Stimulated activated CD4-positive, alpha-beta T cell treated with anti-CD3 and anti-CD28 coated beads, Interleukin-1b, Interleukin-23, amount 100 ng/mL, for 1 hour (primary cell): ENCODE results near the gene PLA2G4E.

Experiments used
- DNase-seq, 2 donors: peaks; one replicate each; pipeline ENCODE4 v3.0.0-alpha.2; 2020; ENCODE audit warnings: low read depth in 2 of 2

The PLA2G4E gene

DNA sequence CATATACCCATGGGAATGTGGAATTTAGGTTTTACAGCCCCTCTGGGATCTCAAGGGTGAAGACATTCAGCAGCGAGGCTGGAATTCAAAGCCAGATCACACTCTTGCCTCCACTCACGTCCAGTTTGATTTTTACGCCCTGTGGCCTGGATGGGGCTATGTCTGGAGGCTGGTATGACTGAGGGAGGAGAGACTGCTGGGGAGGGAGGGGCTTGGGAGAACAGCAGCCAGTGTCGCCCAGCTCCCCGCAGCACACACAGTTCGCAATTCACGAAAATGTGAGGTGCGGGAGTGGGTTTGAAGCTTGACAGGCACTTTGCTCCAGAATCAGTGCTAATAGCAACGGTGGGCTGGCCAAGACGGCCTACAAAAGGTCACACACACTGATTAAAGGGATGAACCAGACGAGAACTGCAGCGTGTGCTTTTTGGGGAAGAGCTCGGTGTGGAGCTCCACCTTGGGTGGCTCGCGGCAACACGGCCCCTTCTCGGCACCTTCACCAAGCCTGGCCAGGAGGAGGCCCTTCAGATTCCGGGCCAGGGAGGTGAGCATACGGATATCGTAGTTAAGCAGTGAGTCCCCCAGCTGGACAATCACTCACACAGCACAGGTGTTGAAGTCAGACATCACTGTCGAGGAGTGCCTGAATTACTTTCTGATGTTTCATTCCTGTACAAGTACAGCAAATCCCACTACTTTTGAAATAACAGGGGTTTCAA is 64.9 kb downstream of the PLA2G4E start:
- no peak for DNase-seq

DNA sequence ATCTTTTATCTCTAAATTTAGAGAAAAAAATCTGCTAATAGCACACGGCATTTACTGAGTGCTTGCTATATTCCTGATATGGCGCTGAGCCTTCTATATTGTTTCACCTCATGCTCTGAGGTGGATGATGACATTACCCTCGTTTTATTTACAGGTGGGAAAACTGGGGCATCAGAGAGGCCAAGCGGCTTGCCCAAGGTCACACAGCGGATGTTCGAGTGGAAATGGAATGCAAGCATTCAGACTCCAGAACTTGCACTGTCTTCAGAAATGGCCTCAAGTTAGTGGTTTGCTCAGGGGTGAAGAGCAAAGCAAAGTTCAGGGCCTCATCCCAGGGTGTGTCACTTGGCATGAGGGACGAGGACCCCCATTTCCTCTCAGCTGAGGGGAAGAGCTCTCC is 65.7 kb downstream of the PLA2G4E start:
- no peak for DNase-seq

DNA sequence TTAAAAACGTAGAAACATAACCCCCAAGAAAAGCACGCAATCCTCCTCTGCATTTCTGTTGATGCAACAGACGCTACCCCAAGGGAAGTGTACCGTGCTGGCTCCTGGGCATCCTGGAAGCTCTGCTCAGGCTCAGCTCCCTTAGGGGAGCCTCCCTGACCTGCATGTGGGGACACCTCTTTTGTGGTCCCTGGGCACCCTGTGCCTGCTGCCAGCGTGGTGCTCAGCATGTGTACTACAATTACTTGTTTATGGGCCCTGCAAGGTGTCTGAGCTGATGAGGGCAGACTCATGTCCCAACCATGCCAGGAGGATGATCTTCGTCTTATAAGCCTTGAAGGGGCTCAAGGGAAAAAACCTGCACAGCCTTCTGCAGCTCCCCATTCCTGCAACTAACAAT is 66.8 kb downstream of the PLA2G4E start:
- DNase-seq = no peak

DNA sequence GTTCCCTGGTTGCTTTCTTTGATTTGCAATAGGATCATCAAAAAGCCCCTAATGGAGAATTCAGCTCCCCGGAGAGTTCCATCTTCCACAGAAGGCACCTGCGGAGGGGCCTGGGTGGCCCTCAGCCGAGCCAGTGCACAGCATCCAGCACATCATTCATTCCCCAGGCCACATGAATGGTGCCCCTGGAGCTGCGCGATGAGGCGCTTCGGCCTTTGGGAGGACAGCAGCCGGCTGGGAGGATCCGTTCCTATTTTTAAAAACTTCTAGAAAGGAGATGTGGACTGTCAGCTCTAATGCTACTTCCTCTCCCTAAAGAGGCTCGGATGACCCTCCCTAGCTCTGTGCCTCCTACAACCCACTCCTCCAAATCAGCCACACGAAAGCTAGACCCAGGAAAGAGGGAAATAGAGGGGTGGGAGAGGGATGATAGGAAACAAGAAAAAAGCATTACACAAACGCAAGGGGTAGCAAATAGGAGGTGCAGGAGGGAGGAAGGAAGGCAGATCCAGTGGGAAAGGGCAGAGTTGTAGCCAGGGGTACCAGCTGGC is 68.8 kb downstream of the PLA2G4E start:
- no peak for DNase-seq

DNA sequence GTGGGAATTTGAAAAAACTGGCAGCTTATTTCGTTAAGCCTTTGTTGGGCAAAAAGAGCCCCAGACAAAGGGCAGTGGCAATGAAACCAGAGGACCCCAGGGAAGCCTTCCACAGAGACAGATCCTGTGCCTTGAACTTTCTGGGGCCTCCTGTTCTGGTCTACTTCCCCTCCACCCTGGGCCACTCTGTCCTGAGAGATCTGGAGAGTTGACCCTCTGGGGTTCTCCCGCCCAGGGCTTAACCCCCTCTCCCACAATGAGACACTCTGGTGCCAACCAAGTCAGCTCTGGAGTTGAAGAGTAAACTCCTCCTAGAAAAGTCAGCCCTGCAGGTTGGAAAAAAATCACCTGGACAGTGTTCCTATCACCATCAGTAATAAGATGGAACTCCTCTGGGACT is 69.3 kb downstream of the PLA2G4E start:
- no peak for DNase-seq

DNA sequence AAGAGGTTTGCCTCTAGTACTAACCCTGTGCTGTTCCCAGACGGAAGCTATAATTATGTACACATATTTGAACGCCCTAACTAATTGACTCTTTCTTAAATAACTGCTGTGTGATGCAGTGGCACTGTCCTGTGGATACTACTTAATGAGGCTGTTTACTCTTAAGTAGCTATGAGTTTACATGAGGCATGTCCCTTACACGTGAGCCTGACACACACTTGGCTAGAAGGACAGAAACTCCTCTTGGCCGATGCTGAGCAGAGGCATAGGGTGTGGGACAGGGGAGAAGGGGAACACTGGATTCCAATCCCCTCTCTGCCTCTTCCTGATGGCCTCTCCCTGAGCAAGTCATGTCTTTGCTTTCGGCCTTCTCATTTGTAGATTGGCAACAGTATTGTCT is 70.4 kb downstream of the PLA2G4E start:
- no peak for DNase-seq

DNA sequence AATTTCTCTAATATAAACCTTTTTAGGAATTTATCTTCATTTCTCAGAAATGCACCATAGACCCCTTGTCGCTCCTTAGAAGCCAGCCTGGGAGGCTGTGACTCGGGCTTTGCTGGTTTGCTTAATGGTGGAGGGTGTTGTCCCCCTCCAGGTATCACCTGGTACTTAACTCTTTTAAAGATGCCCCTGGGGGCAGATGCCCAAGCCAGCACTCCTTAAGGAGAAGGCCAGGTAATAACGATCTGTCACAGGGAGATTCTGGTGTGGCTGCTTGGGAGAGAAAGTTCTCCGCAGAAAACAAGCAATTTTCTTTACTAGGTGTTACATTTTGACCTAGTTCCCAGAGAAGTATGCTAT is 70.7 kb downstream of the PLA2G4E start:
- no peak for DNase-seq

DNA sequence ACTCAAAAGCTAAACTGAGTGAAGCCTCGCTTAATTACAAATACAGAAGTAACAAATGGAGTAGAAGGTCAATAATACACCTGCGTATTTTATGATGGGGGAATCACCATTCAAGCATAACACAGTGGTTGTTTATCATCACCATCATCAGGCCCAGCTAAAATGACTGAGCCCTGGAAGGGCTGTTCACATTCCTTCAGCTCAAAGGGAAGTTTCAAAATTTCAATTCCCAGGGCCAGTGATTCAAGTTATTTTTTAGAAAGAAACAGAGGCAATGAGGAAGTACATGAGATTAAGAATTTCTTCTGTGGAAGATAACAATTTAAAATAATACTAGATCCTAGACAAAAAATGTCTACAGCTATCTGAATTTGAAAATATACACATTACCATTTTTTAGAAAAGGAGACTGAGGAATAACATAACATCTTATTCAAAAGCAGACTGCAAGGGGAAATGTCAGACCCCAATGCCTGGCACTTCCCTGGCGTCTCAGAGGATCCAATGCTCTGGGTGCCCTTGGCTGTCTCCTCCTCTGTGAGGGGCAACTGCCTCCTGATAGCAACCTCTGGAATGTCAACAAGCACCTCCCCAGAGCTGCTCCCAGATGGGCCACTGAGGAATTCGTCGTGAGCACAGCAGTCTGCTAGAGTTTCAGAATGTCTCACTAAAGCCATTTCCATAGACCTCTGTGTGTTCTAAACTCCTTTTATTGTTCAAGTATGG is 71.3 kb downstream of the PLA2G4E start:
- no peak for DNase-seq

DNA sequence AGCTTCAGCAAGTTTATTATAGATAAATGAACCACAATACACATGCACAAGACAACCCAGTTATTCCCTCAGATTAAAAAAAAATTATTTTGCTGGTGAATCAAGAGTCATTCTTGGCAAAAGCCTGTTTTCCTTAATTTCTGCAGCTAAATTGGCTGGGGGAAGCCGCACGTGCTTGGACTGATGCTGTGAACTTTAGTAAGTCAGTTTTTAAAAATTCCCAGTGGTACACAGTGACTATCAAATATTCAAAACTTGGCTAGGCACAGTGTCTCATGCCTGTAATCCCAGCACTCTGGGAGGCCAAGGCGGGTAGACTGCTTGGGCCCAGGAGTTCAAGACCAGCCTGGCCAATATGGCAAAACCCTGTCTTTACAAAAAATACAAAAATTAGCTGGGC is 72.4 kb downstream of the PLA2G4E start:
- DNase-seq = no peak

DNA sequence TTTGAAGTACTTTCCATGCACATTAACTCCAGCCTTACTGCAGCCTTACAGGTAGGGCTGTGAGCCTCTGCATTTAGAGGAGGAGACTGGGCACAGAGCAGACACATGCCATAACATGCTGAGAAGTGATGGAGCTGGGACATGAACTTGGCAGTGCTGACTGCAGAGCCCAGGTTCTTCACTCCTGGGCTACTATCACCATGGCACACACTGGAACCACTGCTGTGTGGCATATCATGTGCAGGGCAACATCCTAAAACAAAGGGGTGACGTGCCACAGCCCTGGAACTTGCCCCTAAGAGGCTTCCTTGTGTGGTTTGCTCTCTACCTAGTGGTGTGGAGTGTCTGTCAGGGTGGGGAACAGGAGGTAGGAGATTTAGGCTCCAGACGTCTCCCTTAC is 73.9 kb downstream of the PLA2G4E start:
- DNase-seq = no peak

DNA sequence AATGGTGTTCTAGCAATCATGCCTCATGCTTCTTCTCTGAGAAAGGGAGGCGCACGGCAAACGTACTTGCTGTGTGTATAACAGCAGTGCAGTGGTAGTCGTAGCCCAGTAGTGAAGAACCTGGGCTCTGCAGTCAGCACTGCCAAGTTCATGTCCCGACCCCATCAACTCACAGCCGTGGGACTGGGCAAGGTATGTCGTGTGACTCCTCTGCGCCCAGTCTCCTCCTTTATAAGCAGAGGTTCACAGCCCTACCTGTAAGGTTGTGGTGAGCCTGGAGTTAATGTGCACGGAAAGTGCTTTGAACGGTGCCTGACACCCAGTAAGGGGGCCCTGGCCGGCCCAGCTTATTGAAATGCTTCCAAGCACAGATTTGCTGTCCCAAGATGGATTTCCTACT is 75.1 kb downstream of the PLA2G4E start:
- DNase-seq = no peak

DNA sequence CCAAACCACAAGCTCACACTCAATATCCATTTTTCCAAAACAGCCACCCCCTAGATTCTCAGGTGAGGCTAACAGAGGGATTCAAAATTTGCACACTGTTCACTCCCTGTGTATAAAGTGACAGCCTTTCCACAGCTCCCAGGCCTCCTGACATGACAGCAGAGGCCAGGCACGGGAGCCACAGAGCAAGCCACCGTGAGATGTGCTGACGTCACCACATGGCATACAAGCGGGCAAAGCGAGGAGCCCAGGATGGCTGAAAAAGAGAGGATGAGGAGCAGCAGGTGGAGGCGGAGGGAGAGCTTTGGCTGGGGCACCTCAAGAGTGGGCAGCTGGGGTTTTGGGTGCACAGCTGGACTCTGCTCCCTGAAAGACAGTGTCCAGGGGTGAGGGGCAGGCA is 75.6 kb downstream of the PLA2G4E start:
- DNase-seq = no peak

DNA sequence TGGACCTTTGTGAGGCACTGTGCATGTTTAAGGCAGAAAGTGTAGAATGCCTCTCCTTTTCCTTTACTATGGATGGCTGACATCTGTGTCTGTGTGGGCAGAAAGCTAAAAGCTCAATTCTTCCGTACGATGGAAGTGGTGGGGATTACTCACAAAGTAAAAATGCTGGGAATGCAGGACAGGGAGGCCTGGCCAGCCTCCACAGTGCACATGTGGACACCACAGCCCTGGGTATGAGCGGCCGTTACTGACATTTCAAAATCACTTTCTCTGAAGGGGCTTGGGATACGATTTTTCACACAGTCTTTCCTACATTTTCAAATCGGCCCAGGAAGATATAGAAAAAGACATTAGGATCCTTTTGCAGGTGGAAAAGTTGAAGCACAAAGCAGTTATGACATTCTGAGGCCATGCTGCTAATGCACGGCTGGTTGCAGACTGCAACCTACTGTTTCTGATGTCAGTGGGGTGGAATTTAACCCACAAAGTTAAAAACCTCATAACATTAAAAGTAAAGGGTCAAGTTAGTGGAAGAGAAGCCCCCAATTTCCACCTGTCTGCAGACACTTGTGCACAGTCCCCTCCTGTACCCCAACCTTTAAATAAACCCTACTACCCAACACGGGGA is 76.4 kb downstream of the PLA2G4E start:
- no peak for DNase-seq

DNA sequence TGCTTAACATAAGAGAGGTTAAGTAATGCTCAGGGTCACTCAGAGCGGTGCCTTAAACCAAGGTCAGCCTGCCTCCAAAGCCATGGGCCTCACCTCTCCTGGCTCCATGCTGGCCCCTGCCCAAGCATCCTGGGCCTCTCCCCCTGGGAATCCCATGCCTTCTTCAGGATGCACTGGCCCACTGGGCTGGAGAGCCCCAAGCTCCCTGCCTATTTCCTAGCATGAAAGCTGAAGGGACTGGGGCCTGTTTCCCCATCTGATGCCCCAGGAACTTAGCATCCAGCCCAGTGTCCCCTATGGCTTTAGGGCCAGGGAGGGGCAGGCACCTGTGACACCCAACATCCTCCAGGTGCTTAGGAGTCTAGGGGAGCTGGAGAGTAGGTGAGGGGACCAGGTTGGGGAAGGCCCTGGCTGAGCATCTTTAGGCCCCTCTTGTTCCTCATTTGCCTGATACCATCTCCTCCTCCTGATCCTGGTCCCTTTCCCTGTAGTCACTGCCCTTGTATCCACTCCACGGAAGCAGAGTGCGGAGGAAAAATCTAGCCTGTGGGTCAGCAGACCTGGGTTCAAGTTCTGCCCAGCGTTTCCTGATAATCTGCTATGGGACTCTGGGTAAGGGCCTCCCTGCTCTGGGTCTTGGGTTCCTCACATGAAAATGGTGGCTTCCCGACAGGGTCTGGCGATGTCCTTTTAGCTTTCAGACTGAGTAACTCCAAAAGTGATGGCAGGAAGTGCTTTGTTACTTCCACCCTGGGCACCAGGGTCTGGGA is 77.1 kb downstream of the PLA2G4E start:
- DNase-seq = no peak

DNA sequence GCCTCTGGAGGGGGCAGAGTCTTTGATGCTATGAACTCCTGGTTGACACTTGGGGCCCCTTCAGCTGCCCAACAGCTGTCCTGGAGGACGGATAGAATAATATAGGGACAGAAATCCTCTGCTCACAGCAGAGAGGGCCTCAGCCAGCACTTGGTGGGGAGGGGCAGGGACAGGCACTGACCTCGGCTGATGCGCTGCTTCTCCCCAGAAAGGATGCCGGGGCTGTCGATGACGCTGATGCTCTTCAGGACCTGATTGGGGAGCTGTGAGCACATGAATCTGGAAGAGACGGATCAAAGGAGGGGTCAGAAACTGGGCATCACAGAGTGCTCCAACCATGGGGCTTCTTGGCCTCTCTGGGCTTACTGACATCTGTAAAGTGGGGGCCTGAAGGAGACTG is 78.0 kb downstream of the PLA2G4E start:
- DNase-seq = no peak

DNA sequence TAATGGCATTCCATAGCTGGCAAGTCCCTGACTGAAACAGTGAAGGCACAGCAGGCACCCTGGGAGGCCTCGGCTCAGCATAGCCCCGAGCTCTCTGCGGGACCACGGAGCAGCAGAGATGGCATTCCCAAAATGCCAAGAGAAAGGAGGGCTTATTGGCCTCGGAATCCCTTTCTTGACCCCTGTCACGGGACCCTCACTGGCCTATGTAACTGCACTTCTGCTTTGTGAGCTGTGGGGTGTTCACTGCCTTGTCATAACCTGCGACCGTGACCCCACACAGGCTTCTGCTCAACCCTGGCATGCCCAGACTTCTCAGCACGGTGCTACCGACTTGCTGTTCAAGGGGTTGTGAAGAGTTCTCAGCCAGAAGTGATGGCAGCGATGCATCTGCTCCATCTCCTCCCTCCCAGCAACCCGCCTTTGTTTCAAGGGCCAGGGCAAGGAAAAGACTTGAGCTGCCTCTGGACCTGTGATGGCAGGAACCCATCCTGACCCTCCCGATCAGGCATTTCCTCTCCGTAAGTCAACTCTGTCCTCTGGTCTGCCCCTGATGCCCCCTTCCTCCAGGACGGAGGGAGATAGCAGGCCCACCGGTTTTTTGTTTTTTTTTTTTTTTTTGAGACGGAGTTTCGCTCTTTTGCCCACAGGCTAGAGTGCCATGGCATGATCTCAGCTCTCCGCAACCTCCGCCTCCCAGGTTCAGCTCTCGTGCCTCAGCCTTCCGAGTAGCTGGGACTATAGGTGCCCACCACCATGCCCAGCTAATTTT is 79.0 kb downstream of the PLA2G4E start:
- DNase-seq = no peak

DNA sequence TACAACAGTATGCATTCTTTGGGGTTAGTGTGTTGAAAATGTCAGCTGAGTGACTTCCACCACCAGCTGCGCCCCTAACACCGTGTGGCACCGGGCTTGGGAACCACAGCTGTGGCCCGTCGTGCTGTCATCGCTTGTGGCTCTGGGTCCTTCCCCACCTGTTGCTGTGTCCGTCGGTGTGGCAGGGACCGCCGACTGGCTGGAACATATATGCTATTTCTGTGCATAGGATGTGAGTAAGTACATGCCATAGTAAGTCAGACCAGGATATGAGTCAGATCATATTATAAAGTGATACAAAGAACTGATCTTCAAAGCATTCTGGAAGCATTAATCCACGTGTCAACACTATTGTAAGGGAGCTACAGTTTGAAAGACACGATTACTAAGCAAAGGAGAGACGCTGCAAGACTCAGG is 80.4 kb downstream of the PLA2G4E start:
- no peak for DNase-seq

DNA sequence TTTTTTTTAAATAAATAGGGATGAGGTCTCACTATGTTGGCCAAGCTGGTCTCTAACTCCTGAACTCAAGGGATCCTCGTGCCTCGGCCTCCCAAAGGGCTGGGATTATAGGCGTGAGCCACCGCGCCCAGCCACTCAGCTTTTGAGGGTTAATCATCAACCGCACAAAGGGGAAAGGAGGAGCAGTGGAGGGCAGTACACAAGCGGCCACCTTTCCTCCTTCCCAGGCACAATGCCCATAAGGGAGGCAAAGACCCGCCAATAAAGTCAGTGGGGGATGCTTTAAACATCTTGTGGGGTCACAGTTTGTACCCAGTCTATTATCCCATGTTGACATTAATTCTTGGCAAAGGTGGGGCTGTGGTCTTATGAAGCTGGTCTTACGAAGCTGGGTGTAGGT is 80.9 kb downstream of the PLA2G4E start:
- DNase-seq = no peak

DNA sequence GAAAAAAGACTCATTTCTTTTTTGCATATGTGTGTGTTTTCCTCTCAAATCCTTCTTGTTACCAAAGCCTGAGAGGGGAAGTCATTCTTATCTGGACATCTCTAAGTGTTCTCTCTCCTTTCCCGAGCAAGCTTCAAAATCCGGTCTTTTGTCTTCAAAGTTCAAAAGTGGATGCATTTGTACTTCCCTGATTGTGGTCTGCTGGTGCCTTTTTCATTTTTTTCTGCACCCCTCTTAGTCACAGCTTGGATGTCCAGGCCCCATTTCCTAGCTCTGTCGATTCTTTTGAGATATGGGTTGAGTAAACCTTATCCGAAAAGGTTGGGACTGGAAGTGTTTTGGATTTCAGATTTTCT is 83.3 kb downstream of the PLA2G4E start:
- DNase-seq = no peak

DNA sequence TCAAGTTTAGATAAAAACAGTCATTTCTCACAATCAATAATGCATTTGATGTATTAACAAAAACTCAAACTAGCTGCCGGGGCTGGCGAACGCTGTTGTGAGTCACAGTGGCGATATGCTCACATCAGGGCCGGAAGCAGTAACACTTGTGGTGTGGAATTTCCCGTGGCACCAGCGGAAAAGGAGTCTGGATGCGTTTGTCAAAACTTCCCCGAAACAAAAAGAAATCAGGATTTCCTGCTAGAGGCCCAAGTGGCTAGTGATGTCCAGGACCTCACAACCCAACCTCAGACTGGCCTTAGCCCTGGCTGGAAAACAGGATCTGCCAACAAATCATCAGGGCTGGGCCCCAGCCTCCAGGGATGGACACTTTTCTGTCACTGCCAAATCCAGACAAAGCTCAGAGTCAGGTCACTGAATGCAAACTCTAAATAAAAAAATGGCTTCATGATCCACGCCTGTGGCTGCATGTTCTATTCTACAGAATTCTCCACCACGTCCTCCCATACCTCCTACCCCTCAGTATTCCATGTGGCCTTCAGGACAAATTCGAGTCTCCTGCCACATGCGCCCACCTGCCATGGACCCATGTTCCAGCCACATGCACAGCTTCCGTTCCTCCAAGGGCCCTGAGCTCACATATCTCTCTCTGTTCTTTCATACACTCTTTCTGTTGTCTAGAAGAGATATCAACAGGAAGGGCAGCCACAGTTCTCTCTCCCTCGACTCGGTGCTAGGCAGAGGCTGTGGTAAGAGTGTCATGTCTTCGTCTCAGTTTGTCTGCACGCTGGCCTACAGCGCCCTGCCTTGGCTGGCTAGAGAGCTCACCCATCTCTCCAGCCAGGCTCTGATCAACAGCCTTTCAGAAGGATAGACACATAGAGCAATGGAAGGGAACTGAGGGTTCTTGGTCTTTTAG is 83.9 kb downstream of the PLA2G4E start:
- DNase-seq = peak; percentile 49 to 55
